ENCODE results near the gene PLA2G4E.
A peak's percentile ranks its signal among the peaks of the same experiment; 100 is the strongest.

The PLA2G4E gene

GRCh38 chr15:42057799-42058646 is 37.2 kb upstream of the PLA2G4E start:
- Histone ChIP-seq H3K27me3 (peaks cover 0 to 21% of the 10 kb centered on the region in 2 donors), H3K4me1 (peaks cover 0 to 9% (median 4%) of the 10 kb centered on the region in 4 donors), H3K4me3 (no peak overlapping the region), H3K9me3 (no peaks in the 10 kb centered on the region), H3K27ac (no peak overlapping the region), H3K36me3 (no peaks in the 10 kb centered on the region)
- DNase-seq = no peak
- no peak for TF ChIP-seq CTCF (IDR thresholded peaks at IDR 0.05)
- intact Hi-C loops (cut with DNase I; ENCODE audit: low total_unique reads) = no loop called here

GRCh38 chr15:42056934-42057798 is 36.3 kb upstream of the PLA2G4E start:
- H3K4me3 ChIP-seq = peak overlapping the region in 1 of 2 donors; percentile 19
- H3K27me3 ChIP-seq = peaks cover 0 to 21% of the 10 kb centered on the region in 2 donors
- H3K4me1 ChIP-seq = peaks cover 0 to 9% (median 4%) of the 10 kb centered on the region in 4 donors
- peak in 1 of 2 donors; percentile 57 for DNase-seq
- H3K9me3 ChIP-seq = no peaks in the 10 kb centered on the region
- intact Hi-C loops (cut with DNase I; ENCODE audit: low total_unique reads) = no loop called here
- H3K27ac ChIP-seq = no peak overlapping the region
- no peaks in the 10 kb centered on the region for H3K36me3 ChIP-seq
- TF ChIP-seq CTCF (IDR thresholded peaks at IDR 0.05) = peak; percentile 52 to 53

- TF ChIP-seq CTCF (IDR thresholded peaks at IDR 0.05) = no peak
- Histone ChIP-seq H3K27me3 (peaks cover 0 to 14% of the 10 kb centered on the region in 2 donors), H3K4me3 (no peak overlapping the region), H3K27ac (no peak overlapping the region), H3K4me1 (peaks cover 0 to 9% (median 4%) of the 10 kb centered on the region in 4 donors), H3K36me3 (no peaks in the 10 kb centered on the region), H3K9me3 (no peaks in the 10 kb centered on the region)
- DNase-seq = no peak
- intact Hi-C loops (cut with DNase I; ENCODE audit: low total_unique reads) = loop anchor here (5.0 kb wide), 1 partner anchor 57 kb away; no protein-coding TSS in a partner anchor
Observed at GRCh38 chr15:42053914-42054313, 33.1 kb upstream of the PLA2G4E start.

DNA sequence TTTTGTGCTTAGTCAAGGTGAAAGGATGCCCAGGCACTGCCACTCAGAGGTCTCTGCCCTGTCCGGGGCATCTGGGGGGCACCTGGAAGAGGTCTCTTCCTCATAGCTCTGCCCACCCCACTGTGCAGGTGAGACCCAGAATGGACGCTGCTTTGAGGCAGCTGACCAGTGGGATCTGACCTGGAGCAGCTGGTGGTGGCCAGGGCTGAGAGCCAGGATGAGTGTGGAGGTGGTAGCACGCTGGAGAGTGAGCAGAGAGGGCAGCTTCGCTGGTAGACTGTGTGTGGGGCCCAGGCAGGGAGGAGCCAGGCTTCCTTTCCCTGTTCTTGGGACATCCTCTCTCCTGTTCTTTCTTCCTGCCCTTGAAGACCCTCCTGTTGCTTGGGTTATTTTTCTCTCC is 32.2 kb upstream of the PLA2G4E start:
- intact Hi-C loops (cut with DNase I; ENCODE audit: low total_unique reads) = loop anchor here (5.0 kb wide), 1 partner anchor 56 kb away; no protein-coding TSS in a partner anchor
- H3K27ac ChIP-seq = no peak overlapping the region

More for the DNA sequence above, 32.2 kb upstream of the PLA2G4E start:
- Histone ChIP-seq H3K4me3 (no peak overlapping the region), H3K36me3 (no peaks in the 10 kb centered on the region), H3K4me1 (peaks cover 0 to 9% (median 4%) of the 10 kb centered on the region in 4 donors), H3K27me3 (peaks cover 0 to 14% of the 10 kb centered on the region in 2 donors), H3K9me3 (no peaks in the 10 kb centered on the region)
- no peak for DNase-seq
- TF ChIP-seq CTCF (IDR thresholded peaks at IDR 0.05) = no peak
